ENCODE measurements around the gene SPOCK1.

The SPOCK1 gene

GRCh38 chr5:137287569-137287968, 211.6 kb downstream of the SPOCK1 start:
- H3K9me3 ChIP-seq: no peaks in the 10 kb centered on the region
- H3K4me1 ChIP-seq (ENCODE audit: control insufficient read depth in 1 of 2, insufficient read depth in 1 of 2, low read depth in 1 of 2, low read length in 1 of 2): no peaks in the 10 kb centered on the region
- no peaks in the 10 kb centered on the region for H3K27me3 ChIP-seq
- H3K27ac ChIP-seq: no peak overlapping the region
- no peak for TF ChIP-seq CTCF (IDR thresholded peaks at IDR 0.05)
- H3K4me3 ChIP-seq (ENCODE audit: low read depth in 1 of 2, low read length in 1 of 2): no peak overlapping the region
- no peaks in the 10 kb centered on the region for H3K36me3 ChIP-seq

GRCh38 chr5:137286025-137286610, 213.0 kb downstream of the SPOCK1 start:
- Histone ChIP-seq H3K27me3 (no peaks in the 10 kb centered on the region), H3K27ac (no peak overlapping the region), H3K4me3 (ENCODE audit: low read depth in 1 of 2, low read length in 1 of 2) (no peak overlapping the region), H3K9me3 (no peaks in the 10 kb centered on the region), H3K36me3 (no peaks in the 10 kb centered on the region), H3K4me1 (ENCODE audit: control insufficient read depth in 1 of 2, insufficient read depth in 1 of 2, low read depth in 1 of 2, low read length in 1 of 2) (no peaks in the 10 kb centered on the region)
- no peak for TF ChIP-seq CTCF (IDR thresholded peaks at IDR 0.05)

GRCh38 chr5:137283801-137284200, 215.3 kb downstream of the SPOCK1 start:
- Histone ChIP-seq H3K4me3 (ENCODE audit: low read depth in 1 of 2, low read length in 1 of 2) (no peak overlapping the region), H3K9me3 (no peaks in the 10 kb centered on the region), H3K27ac (no peak overlapping the region), H3K4me1 (ENCODE audit: control insufficient read depth in 1 of 2, insufficient read depth in 1 of 2, low read depth in 1 of 2, low read length in 1 of 2) (no peaks in the 10 kb centered on the region), H3K36me3 (no peaks in the 10 kb centered on the region), H3K27me3 (no peaks in the 10 kb centered on the region)
- no peak for TF ChIP-seq CTCF (IDR thresholded peaks at IDR 0.05)

- H3K4me1 ChIP-seq (ENCODE audit: control insufficient read depth in 1 of 2, insufficient read depth in 1 of 2, low read depth in 1 of 2, low read length in 1 of 2): no peaks in the 10 kb centered on the region
- no peaks in the 10 kb centered on the region for H3K36me3 ChIP-seq
- no peaks in the 10 kb centered on the region for H3K9me3 ChIP-seq
- no peak overlapping the region for H3K27ac ChIP-seq
- TF ChIP-seq CTCF (IDR thresholded peaks at IDR 0.05): no peak
- no peaks in the 10 kb centered on the region for H3K27me3 ChIP-seq
- H3K4me3 ChIP-seq (ENCODE audit: low read depth in 1 of 2, low read length in 1 of 2): no peak overlapping the region
Measured at GRCh38 chr5:137282216-137282615, 216.9 kb downstream of the SPOCK1 start.

GRCh38 chr5:137281201-137281600, 217.9 kb downstream of the SPOCK1 start:
- H3K27me3 ChIP-seq: no peaks in the 10 kb centered on the region
- H3K4me3 ChIP-seq (ENCODE audit: low read depth in 1 of 2, low read length in 1 of 2): no peak overlapping the region
- no peaks in the 10 kb centered on the region for H3K9me3 ChIP-seq
- H3K4me1 ChIP-seq (ENCODE audit: control insufficient read depth in 1 of 2, insufficient read depth in 1 of 2, low read depth in 1 of 2, low read length in 1 of 2): no peaks in the 10 kb centered on the region
- no peak overlapping the region for H3K27ac ChIP-seq
- H3K36me3 ChIP-seq: no peaks in the 10 kb centered on the region
- no peak for TF ChIP-seq CTCF (IDR thresholded peaks at IDR 0.05)

- Histone ChIP-seq H3K4me1 (ENCODE audit: control insufficient read depth in 1 of 2, insufficient read depth in 1 of 2, low read depth in 1 of 2, low read length in 1 of 2) (no peaks in the 10 kb centered on the region), H3K36me3 (no peaks in the 10 kb centered on the region), H3K27ac (no peak overlapping the region), H3K9me3 (no peaks in the 10 kb centered on the region), H3K4me3 (ENCODE audit: low read depth in 1 of 2, low read length in 1 of 2) (no peak overlapping the region), H3K27me3 (no peaks in the 10 kb centered on the region)
- TF ChIP-seq CTCF (IDR thresholded peaks at IDR 0.05): no peak
Measured at GRCh38 chr5:137280656-137281055, 218.5 kb downstream of the SPOCK1 start.
